Activated CD4-positive, alpha-beta T cell treated with anti-CD3 and anti-CD28 coated beads for 36 hours (primary cell): Measurements from ENCODE around the gene CDH12. TPM values are rescaled to one million over a fixed set of nuclear protein-coding genes. Genes with fewer than 3 reads are reported as not detected.
"Not testable (repeated sequence)": the region's sequence is repeated elsewhere in the genome, so short reads cannot be mapped to it uniquely, and the experiment has no call there.

ENCODE experiments used
- ATAC-seq: fragments of 200-7000 bp; cut with Tn5 transposase; one replicate; pipeline ENCODE4 v1.10.0; 2021; ENCODE audit warnings: mild to moderate bottlenecking, moderate library complexity
- CTCF ChIA-PET: fragments of 350-600 bp; sonication (Branson Sonifier 250); formaldehyde crosslinking; loops from one replicate; lab custom pipeline; 2021; ENCODE audit warnings: antibody characterized with exemption; lab: Charles Lee
- POLR2A ChIA-PET: fragments of 350-600 bp; sonication (Branson Sonifier 250); formaldehyde crosslinking; loops from one replicate; lab custom pipeline; 2021; ENCODE audit warnings: antibody characterized with exemption, inconsistent platforms; lab: Charles Lee
- DNase-seq: peaks from one replicate; pipeline ENCODE4 v3.0.0-alpha.2; 2020
- H3K27ac Mint-ChIP-seq: one replicate; pipeline ENCODE4 v1.8.0; 2021; ENCODE audit warnings: mixed read lengths
- H3K27me3 Mint-ChIP-seq: one replicate; pipeline ENCODE4 v1.8.0; 2021; ENCODE audit warnings: mixed read lengths
- H3K36me3 Mint-ChIP-seq: one replicate; pipeline ENCODE4 v1.8.0; 2021; ENCODE audit warnings: low read depth, mixed read lengths
- H3K4me1 Mint-ChIP-seq: one replicate; pipeline ENCODE4 v1.8.0; 2021; ENCODE audit warnings: mixed read lengths
- H3K4me3 Mint-ChIP-seq: one replicate; pipeline ENCODE4 v1.8.0; 2021; ENCODE audit warnings: mild to moderate bottlenecking, moderate library complexity, mixed read lengths
- H3K9me3 Mint-ChIP-seq: one replicate; pipeline ENCODE4 v1.8.0; 2021; ENCODE audit warnings: low read depth, mixed read lengths
- intact Hi-C, 2 experiments: fragments of 100-400 bp; cut with DNase I in 1 of 2; cut with micrococcal nuclease in 1 of 2; formaldehyde crosslinking; loops; one replicate each; pipeline versions ENCODE4 v1.14.2 to v1.15.1; 2022 to 2024; cut with DNase I, micrococcal nuclease
- total RNA-seq, 2 experiments: library from RNA; stranded (reverse); gene quantifications; one replicate each; pipeline ENCODE4 v1.2.3, GENCODE V29; 2021

CDH12 gene
- total RNA-seq, 2 experiments from 2014 or later, result not detected

DNA sequence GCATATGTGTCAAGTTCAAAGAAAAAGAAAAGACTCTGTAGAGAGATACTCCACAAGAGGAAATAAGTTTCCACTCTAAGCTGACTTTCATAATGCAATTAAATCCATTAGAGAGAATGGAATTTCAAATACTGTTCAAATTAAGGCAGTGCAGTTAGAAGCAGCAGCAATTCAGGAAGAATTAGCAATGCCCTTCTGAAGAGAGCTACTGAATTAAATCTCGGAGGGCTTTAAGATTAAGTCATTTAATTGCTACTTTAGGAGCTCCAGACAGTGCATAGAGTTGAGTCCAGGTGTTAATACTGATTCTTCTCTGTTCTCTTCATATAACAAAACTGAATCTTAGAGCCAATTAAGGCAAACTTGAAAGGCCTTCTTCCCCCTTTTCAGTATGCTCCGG, 8.5 kb downstream of the CDH12 start:
- H3K9me3 Mint-ChIP-seq, result peaks cover 4% of the 10 kb centered on the region
- H3K4me3 Mint-ChIP-seq, result no peak overlapping the region
- intact Hi-C loops, result no loop called here
- H3K27ac Mint-ChIP-seq, result no peak overlapping the region
- ChIA-PET POLR2A (no interaction called here), CTCF (no interaction called here)
- DNase-seq, result no peak
- ATAC-seq, result no peak
- H3K4me1 Mint-ChIP-seq, result no peaks in the 10 kb centered on the region
- H3K27me3 Mint-ChIP-seq, result no peaks in the 10 kb centered on the region
- H3K36me3 Mint-ChIP-seq, result no peaks in the 10 kb centered on the region

- intact Hi-C loops, result no loop called here
- Mint-ChIP-seq H3K4me3 (no peak overlapping the region), H3K36me3 (no peaks in the 10 kb centered on the region), H3K9me3 (peaks cover 4% of the 10 kb centered on the region), H3K27me3 (no peaks in the 10 kb centered on the region), H3K4me1 (no peaks in the 10 kb centered on the region), H3K27ac (no peak overlapping the region)
- CTCF ChIA-PET, result no interaction called here
- DNase-seq (no peak), ATAC-seq (no peak)
- POLR2A ChIA-PET, result no interaction called here
These were observed 9.0 kb downstream of the CDH12 start for GRCh38 chr5:22844155-22844554.

DNA sequence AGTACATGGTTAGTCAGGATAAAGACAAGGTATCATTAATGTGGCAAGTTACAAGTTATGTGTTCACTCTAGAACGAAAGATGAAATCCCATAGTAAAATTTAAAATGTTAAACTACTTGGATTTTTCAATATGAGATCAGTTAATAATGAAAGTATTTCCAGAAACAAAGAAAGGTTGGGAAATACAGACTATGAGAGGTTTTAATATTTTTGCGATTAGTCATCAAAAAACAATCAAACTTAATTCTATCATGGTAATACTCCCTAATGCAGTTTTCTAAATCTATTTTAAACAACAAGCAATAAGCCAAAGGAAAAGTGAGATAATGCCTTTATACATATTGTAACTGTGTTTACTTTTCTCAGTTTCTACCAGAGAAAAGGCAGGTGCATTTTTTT, 10.6 kb downstream of the CDH12 start:
- H3K4me3 Mint-ChIP-seq, result no peak overlapping the region
- ChIA-PET POLR2A (no interaction called here), CTCF (no interaction called here)
- no peaks in the 10 kb centered on the region for H3K27me3 Mint-ChIP-seq
- no peaks in the 10 kb centered on the region for H3K36me3 Mint-ChIP-seq
- no peak for DNase-seq
- intact Hi-C loops, result no loop called here
- peaks cover 4% of the 10 kb centered on the region for H3K9me3 Mint-ChIP-seq
- H3K27ac Mint-ChIP-seq, result no peak overlapping the region
- no peak for ATAC-seq
- no peaks in the 10 kb centered on the region for H3K4me1 Mint-ChIP-seq

DNA sequence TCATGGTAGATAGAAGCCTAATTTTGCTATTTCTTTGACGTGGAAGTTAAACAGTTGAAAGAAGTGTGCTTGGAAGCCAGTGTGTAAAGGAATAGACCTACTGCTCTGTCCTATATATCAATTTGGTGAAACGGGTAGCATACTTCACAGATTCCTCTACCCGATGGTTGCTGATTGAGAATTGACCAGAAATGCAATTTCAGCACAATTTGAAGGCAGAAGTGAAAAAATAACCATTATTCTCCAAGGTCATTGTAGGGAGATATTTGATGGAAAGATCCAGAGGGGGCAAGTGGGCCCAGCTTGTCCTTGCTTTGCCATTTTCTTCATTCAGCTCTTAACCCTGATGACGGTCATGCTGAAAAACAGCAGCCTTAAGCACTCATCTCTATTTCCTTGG, 15.3 kb downstream of the CDH12 start:
- H3K27ac Mint-ChIP-seq, result no peak overlapping the region
- peaks cover 4% of the 10 kb centered on the region for H3K9me3 Mint-ChIP-seq
- H3K27me3 Mint-ChIP-seq, result no peaks in the 10 kb centered on the region
- ChIA-PET CTCF (no interaction called here), POLR2A (no interaction called here)
- ATAC-seq, result no peak
- no peak overlapping the region for H3K4me3 Mint-ChIP-seq
- no peaks in the 10 kb centered on the region for H3K36me3 Mint-ChIP-seq
- intact Hi-C loops, result no loop called here
- no peak for DNase-seq
- no peaks in the 10 kb centered on the region for H3K4me1 Mint-ChIP-seq

DNA sequence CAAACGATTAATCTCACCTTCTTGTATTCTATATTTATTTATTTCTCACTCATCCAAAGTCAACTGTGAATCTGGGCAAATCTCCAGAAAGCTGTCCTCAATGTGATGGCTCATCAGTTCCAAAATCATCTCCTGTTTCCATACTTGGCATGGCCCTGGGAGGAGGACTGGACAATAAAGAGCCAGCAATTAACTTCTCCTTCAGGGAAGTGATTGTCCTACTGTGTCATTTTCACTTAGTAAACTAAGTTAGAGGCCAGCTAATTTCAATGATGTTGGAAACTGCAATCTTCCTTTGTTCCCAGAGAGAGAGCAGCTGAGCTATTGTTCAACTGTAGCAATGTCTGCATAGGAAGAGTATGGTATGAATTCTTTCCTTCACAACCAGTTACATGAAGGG, 17.5 kb downstream of the CDH12 start:
- POLR2A ChIA-PET, result no interaction called here
- H3K27me3 Mint-ChIP-seq, result no peaks in the 10 kb centered on the region
- ATAC-seq, result no peak
- CTCF ChIA-PET, result no interaction called here
- H3K36me3 Mint-ChIP-seq, result no peaks in the 10 kb centered on the region
- H3K9me3 Mint-ChIP-seq, result peaks cover under 1% of the 10 kb centered on the region
- H3K4me3 Mint-ChIP-seq, result no peak overlapping the region
- H3K4me1 Mint-ChIP-seq, result no peaks in the 10 kb centered on the region
- intact Hi-C loops, result no loop called here
- DNase-seq, result no peak
- H3K27ac Mint-ChIP-seq, result no peak overlapping the region

- intact Hi-C loops, result no loop called here
- ChIA-PET CTCF (no interaction called here), POLR2A (no interaction called here)
- Mint-ChIP-seq H3K36me3 (no peaks in the 10 kb centered on the region), H3K9me3 (no peaks in the 10 kb centered on the region), H3K4me1 (no peaks in the 10 kb centered on the region), H3K4me3 (no peak overlapping the region), H3K27ac (no peak overlapping the region), H3K27me3 (no peaks in the 10 kb centered on the region)
- no peak for DNase-seq
- no peak for ATAC-seq
These were observed 59.7 kb downstream of the CDH12 start for GRCh38 chr5:22793463-22793862.

DNA sequence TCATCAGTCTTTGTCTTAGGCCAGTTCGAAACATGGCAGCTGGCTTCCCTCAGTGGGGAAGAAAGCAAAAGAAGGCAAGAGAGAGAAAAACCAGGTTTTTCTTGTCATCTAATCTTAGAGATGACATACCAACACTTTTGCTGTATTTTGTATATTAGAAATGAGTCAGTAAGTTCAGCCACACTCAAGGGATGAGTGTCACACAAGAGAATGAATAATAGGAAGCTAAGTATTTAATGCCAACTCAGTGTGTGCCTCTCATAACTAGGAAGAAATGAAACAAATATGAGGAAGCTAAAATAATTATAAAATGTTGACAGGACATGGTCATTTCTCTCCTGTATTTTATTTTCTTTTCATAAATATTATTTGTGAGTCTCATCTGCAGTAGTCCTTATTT, 65.3 kb downstream of the CDH12 start:
- CTCF ChIA-PET, result no interaction called here
- DNase-seq (no peak), ATAC-seq (no peak)
- Mint-ChIP-seq H3K27me3 (no peaks in the 10 kb centered on the region), H3K27ac (no peak overlapping the region), H3K36me3 (no peaks in the 10 kb centered on the region), H3K4me1 (no peaks in the 10 kb centered on the region), H3K9me3 (peaks cover 13% of the 10 kb centered on the region), H3K4me3 (no peak overlapping the region)
- intact Hi-C loops, result no loop called here
- POLR2A ChIA-PET, result no interaction called here

DNA sequence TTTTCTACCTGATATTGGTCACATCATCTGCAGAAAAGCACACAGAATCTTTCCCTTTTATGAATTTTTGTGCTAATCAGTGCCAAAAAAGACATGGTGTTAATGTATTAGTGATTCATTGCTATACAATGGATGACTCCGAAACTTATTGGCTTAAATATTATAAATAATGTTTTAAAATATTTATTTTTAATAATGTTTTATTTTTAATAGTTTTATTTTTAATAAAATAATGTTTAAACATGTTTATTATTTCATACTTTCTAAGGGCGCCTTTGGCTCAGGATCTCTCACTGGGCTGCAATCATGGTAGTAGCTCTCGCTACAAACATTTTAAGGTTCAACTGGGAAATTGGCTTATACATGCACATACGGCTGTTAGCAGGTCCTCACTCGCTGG, 65.7 kb downstream of the CDH12 start:
- ATAC-seq (no peak), DNase-seq (no peak)
- peaks cover 13% of the 10 kb centered on the region for H3K9me3 Mint-ChIP-seq
- intact Hi-C loops, result no loop called here
- no peak overlapping the region for H3K27ac Mint-ChIP-seq
- no peaks in the 10 kb centered on the region for H3K4me1 Mint-ChIP-seq
- POLR2A ChIA-PET, result no interaction called here
- no peaks in the 10 kb centered on the region for H3K27me3 Mint-ChIP-seq
- no peak overlapping the region for H3K4me3 Mint-ChIP-seq
- no peaks in the 10 kb centered on the region for H3K36me3 Mint-ChIP-seq
- CTCF ChIA-PET, result no interaction called here

- H3K27ac Mint-ChIP-seq, result no peak overlapping the region
- H3K36me3 Mint-ChIP-seq, result no peaks in the 10 kb centered on the region
- intact Hi-C loops, result no loop called here
- H3K27me3 Mint-ChIP-seq, result no peaks in the 10 kb centered on the region
- peaks cover 11% of the 10 kb centered on the region for H3K9me3 Mint-ChIP-seq
- no peaks in the 10 kb centered on the region for H3K4me1 Mint-ChIP-seq
- DNase-seq, result no peak
- no peak overlapping the region for H3K4me3 Mint-ChIP-seq
- CTCF ChIA-PET, result no interaction called here
- POLR2A ChIA-PET, result no interaction called here
- ATAC-seq, result no peak
These were observed 72.4 kb downstream of the CDH12 start for GRCh38 chr5:22780756-22781155.

DNA sequence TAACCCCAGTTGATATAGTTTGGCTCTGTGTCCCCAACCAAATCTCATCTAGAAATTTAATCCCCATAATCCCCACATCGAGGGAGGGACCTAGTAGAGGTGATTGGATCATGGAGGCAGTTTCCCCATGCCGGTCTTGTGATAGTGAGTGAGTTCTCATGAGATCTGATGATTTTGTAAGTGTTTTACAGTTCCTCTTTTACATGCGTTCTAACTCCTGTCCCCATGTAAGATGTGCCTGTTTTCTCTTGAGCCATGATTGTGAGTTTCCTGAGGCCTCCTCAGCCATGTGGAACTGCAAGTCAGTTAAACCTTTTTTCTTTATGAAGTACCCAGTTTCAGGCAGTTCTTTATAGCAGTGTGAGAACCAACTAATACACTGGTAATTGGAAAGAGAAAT, 73.6 kb downstream of the CDH12 start:
- POLR2A ChIA-PET, result no interaction called here
- intact Hi-C loops, result no loop called here
- H3K4me1 Mint-ChIP-seq, result no peaks in the 10 kb centered on the region
- no peak overlapping the region for H3K27ac Mint-ChIP-seq
- no peaks in the 10 kb centered on the region for H3K27me3 Mint-ChIP-seq
- H3K36me3 Mint-ChIP-seq, result no peaks in the 10 kb centered on the region
- H3K4me3 Mint-ChIP-seq, result no peak overlapping the region
- DNase-seq (no peak), ATAC-seq (no peak)
- CTCF ChIA-PET, result no interaction called here
- H3K9me3 Mint-ChIP-seq, result peaks cover 8% of the 10 kb centered on the region

DNA sequence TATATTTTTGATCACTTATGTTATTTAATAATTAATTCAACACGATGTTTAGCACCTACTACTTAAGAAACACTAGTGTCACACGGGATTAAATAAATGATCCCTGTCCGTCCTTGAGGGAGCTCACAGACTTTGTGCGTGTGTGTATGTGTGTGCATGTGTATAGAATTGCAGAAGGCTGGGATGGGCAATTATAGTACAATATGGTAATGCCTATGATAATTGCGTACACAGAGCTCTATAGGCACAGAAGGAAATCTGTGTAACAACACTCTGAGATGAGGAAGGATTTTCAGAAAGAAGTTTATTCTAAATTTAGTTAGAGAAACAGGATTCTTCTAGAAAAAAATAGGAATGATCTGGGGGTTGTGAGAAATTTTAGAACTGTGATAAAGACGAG, 76.9 kb downstream of the CDH12 start:
- no peak for ATAC-seq
- Mint-ChIP-seq H3K27me3 (no peaks in the 10 kb centered on the region), H3K36me3 (no peaks in the 10 kb centered on the region), H3K4me3 (no peak overlapping the region), H3K9me3 (peaks cover 8% of the 10 kb centered on the region), H3K4me1 (no peaks in the 10 kb centered on the region), H3K27ac (no peak overlapping the region)
- DNase-seq, result no peak
- POLR2A ChIA-PET, result no interaction called here
- CTCF ChIA-PET, result no interaction called here
- intact Hi-C loops, result no loop called here

GRCh38 chr5:22774214-22774613, 78.9 kb downstream of the CDH12 start:
- H3K36me3 Mint-ChIP-seq, ATAC-seq, POLR2A ChIA-PET, CTCF ChIA-PET, DNase-seq, H3K27me3 Mint-ChIP-seq, intact Hi-C loops, H3K9me3 Mint-ChIP-seq, H3K27ac Mint-ChIP-seq, H3K4me3 Mint-ChIP-seq, H3K4me1 Mint-ChIP-seq: not testable (repeated sequence)

DNA sequence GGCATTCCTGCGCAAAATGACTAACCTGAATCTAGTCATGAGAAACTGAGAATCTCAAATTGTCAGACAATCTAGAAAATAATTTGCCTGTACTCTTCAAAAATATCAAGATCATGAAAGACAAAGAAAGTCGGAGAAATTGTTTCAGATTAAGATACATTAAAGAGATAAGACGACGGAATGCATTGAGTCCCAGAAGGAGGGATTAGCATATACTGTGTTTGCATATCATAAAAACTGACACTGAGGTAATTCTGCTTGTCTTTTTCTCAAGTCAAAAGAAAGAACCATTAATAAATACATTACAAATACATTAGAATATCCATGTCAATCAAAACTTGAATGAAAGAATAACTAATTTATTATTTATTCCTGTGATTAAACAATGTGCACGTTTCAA, 88.4 kb downstream of the CDH12 start:
- no peak overlapping the region for H3K4me3 Mint-ChIP-seq
- POLR2A ChIA-PET, result no interaction called here
- H3K27ac Mint-ChIP-seq, result no peak overlapping the region
- intact Hi-C loops, result no loop called here
- no peak for ATAC-seq
- CTCF ChIA-PET, result no interaction called here
- no peaks in the 10 kb centered on the region for H3K36me3 Mint-ChIP-seq
- H3K27me3 Mint-ChIP-seq, result no peaks in the 10 kb centered on the region
- no peaks in the 10 kb centered on the region for H3K9me3 Mint-ChIP-seq
- DNase-seq, result no peak
- H3K4me1 Mint-ChIP-seq, result no peaks in the 10 kb centered on the region
